Measurements from ENCODE around the gene HOGA1.
A peak's percentile ranks its signal among the peaks of the same experiment; 100 is the strongest.

The HOGA1 gene

DNA sequence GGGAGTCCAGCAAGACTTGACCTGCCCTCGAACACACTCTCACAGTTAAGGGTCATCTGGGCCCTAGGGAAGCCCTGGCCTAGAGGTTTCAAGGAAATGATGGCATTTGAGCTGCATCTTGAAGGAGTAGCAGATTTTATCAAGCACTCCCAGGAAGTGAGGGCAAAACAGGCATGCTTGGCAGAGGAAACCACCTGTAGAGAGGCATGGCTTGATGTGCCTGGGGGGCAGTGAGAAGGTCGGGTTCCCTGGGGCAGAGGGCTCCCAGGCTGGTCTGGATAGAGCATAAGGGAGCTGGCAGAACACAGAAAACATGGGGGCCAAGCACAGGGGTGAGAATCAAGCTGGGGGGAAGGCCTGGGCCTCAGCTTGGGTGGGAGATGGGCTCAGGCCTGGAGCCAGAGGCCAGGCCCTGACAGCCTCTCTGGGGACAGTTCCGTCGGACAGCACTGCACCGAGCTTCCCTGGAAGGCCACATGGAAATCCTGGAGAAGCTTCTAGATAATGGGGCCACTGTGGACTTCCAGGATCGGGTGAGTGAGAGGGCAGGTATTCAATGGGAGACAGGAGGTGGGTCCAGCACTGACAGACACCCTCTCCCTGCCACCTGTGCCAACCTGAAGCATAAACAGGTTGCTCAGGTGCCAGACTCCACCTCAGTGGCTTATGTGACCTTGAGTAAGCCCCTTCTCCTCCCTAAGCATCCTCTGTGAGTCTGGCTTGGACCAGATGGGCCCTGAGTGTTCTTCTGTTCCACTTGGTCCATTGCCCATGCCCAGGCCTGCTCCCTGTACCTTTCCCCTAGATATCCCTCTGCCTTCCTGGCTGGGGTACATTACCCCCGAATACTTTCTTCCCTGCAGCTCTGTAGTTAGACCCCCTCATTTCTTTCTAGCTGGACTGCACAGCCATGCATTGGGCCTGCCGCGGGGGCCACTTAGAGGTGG, 3.5 kb upstream of the HOGA1 start:
- DNase-seq = no peak

DNA sequence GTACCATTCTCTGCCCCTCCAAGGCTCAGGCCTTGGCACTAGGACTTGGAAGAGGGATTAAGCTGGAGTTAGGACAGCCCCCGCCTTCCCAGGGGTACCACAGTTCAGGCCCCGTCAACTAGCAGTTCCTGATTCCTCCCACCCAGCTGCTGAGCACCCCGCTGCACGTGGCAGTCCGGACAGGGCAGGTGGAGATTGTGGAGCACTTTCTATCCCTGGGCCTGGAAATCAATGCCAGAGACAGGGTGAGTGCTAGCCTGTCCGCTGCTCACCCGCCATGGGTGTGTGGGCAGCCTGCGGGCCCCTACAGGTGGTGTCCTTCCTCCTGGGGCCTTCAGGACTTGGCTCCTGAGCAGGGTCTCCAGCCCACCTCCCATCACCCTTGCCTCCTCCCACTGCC, 2.0 kb upstream of the HOGA1 start:
- no peak for DNase-seq

DNA sequence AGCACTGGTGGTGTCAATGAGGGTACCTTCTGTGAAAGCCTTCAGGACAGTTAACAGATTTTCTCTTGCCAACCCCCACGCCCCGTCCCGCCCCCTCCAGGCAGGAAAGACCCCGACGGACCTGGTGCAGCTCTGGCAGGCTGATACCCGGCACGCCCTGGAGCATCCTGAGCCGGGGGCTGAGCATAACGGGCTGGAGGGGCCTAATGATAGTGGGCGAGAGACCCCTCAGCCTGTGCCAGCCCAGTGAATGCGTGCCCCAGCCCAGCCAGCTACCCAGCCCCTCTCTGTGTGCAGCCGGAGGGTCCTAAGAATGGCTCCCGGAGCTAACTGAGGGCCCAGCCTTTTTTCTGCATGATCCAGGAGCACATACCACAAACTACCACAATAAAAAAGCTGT, 713 bp upstream of the HOGA1 start:
- no peak for DNase-seq

DNA sequence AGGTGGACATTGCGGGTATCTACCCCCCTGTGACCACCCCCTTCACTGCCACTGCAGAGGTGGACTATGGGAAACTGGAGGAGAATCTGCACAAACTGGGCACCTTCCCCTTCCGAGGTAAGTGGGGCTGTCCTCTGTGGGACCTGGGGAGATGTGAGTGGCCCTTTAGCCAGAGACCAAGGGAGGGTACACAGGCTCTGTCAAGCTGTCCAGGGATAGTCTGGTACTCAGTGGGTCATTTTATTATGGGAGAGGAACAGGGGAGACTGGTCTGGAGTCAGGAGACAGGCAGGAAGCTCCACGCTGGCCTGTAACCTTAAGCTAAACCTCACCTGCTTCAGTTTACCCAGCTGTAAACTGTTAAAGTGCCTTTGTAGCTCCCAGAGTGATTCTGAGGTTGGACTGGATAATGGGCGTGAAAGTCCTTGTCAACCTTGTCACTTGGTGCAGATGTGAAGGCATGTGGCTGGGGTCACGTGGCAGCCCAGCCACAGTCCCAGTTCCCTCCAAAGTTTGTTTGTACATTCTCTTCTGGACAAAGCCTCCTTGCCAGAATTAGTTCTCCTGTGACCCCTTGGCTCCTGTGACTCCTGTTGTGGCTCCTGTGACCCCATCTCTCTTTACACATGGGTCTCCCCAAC, 729 bp downstream of the HOGA1 start:
- DNase-seq = no peak

DNA sequence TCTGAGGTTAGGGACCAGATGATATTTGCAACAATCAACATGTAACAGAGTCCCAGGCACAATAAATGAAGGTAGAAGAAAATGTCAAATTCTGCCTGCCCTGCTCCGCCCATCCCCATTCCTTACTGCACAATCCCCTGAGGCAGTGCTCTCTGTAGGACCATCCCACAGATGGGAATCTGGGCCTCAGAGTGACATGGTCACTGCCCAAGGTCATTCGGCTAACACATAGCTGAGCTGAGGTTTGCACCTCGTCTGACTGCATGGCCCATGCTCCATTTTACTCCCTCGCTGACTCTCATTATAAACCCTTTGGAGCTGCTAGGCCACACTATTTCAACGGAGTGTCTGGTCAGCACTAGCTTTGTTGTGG, 1.2 kb downstream of the HOGA1 start:
- DNase-seq = no peak

DNA sequence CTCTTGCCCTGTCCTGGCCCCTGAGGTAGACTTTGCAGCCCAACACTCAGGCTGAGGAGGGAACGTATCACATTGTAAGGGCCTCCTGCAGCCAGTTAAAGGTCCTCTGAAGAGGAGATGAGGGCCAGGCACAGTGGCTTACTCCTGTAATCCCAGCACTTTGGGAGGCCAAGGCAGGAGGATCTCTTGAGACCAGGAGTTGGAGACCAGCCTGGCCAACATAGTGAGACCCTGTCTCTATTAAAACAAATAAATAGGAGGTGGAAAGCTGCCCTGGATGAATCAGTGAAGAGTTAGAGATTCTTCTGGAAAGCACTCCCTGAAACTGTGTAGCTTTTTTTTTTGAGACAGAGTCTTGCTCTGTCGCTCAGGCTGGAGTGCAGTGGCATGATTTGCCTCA, 3.0 kb downstream of the HOGA1 start:
- no peak for DNase-seq

DNA sequence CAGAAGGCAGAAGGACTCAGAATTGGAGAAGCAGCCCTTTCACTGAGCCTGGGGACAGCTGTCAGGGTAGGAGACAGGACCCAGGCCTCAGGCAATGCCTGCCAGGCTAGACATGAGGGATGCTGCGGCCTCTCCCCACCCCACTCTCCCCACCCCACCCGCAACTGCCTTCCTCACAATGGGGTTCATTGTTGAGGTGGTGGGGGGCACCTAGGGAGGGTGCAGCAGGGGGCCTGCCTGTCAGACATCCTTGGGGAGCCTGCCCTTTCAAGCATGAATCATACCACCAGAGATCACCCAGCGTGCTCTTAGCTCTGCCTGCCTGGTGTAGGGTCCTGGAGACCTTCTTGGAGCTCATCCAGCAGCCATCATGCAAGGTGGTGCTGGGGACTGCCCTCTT, 5.3 kb downstream of the HOGA1 start, which contains the start of gene C10orf62:
TSS of gene C10orf62 (plus strand) at position 243 of the 400 bp plus-strand sequence. CDS start 177 bp downstream, outside the sequence.
- no peak for DNase-seq

DNA sequence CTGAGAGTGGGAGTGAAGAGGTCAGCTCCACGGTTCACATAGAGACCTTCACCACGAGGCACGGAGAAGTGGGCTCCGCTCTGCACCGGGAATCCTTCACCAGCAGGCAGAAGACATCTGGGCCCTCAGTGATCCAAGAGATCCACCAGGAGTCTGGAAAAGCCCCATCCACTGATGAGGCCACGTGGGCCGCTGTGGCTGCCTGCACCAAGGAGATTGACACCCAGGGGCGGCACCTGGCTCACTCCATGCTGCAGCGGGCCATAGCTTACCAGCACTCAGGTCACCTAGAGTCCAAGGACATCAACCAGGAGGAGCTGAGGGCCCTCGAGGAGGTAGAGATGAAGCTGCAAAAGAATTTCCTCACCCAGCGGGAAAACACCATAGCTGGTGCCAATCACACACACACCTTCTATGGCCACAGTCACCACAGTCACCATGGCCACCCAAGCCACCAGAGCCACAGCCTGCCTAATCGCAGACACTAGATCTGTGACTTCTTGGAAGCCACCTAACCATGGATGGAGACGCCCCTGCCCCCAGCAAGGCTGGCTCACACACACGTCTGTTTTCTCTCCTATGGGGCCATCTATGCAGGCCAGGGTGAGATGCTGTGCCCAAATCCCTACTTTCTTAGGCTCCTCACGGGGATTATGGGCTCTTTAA, 6.0 kb downstream of the HOGA1 start:
- DNase-seq = no peak

DNA sequence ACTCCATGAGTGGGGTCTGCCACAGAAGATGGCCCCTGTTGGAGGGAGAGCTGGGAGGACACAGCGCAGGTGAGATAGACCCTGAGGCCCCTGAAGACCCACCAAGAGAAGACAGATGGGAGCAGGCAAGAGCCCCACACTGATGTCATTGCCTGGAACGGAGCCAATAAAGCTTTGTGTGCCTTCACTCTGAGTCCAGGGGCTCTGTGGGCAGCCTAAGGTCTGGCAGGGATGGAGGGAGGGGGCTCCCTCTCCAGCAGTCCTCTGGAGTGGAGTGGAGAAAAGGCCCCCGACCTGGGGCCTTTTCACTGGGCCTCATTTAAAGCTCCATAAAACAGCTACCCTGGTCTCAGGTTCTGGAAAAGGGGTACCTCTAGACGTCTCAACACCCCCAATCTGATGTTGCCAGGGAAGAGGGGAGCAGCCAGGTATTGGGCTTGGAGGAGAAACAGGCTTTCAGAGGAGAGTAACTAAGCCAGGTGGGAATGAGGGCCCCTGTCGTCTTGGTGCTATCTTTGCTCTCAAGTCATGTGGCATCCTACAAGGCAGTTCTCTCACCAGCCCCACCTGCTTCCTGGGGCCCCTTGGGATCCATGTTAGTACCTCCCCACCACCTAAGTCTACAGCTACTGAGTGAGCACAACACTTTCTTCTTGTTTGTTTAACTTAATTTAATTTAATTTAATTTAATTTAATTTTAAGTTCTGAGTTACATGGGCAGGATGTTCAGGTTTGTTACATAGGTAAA, 6.7 kb downstream of the HOGA1 start:
- no peak for DNase-seq

DNA sequence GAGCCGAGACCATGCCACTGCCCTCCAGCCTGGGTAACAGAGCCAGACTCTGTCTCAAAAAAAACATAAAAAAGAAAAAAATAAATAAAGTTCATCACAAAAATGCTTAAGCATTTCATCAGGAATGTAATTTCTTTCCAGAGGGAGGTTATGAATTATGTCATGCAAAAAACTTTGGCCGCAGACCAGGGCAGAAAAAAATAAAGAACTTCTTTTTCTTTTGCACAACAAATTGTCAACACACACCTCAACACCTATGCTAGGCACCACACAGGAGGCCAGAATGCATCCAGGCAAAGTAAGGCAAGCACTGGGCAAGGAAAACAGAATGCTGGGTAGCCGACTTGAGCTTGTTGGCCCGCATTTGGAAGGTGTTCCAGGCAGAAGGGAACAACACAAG, 9.2 kb downstream of the HOGA1 start:
- no peak for DNase-seq

DNA sequence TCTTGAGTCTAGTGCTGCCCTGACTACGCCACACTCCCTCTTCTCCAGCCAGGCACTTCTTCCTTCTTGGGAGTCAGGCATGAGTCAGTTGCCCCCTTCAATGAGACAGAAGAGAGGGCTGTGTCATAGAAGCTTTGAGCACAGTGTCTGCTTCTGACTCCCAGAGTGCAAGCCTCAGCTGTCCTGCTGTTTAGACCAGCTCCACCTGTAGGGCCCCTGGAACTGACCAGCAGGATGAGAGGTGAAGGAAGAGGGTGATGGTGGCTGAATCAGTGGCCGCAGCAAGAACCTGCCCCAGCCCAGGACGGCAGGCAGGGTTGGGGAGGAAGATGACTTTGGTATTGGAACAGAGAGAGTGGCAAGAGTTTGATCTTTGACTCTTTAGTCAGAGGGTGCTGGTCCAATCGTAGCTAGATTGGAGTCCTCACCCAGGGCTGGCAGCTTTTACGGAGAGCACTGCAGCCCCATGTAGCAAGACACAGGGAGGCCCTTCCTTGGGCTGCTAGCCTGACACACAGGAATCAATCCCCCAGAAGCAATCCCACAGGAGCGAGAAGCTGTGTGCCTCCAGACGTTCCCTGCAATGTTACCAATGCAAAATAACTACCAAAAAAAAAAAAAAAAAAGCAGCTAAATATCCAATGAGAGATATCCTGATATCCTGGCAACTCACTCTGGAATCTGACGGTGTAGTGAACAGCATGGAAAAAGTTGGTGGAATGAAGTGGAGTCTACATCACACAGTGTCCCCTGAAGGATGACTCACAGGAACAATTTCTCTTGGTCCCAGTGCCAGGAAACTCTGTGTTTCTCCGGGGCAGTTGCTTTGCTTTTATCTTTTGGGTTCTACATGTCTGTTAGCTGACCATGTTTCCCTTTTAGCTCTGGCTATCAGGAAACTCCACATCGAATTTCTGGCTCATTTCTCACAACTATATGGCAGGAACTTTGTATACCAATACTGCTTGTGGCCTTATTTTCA, 12.2 kb downstream of the HOGA1 start:
- DNase-seq = peak; percentile 66

DNA sequence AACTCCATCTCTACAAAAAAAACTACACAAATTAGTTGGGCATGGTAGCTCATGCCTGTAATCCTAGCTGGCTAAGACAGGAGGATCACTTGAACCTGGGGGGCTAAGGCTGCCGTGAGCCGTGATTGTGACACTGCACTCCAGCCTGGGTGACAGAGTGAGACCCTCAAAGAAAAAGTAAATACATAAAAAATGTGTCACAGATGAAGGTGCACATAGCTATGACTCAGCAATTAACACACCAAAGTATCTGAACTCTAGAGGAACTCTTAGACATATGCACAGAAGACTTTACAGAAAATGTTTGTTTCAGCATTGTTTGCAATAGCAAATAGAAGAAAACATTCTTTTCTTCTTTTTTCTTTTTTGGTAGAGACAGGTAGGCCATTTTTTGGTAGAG, 13.6 kb downstream of the HOGA1 start:
- DNase-seq = no peak

DNA sequence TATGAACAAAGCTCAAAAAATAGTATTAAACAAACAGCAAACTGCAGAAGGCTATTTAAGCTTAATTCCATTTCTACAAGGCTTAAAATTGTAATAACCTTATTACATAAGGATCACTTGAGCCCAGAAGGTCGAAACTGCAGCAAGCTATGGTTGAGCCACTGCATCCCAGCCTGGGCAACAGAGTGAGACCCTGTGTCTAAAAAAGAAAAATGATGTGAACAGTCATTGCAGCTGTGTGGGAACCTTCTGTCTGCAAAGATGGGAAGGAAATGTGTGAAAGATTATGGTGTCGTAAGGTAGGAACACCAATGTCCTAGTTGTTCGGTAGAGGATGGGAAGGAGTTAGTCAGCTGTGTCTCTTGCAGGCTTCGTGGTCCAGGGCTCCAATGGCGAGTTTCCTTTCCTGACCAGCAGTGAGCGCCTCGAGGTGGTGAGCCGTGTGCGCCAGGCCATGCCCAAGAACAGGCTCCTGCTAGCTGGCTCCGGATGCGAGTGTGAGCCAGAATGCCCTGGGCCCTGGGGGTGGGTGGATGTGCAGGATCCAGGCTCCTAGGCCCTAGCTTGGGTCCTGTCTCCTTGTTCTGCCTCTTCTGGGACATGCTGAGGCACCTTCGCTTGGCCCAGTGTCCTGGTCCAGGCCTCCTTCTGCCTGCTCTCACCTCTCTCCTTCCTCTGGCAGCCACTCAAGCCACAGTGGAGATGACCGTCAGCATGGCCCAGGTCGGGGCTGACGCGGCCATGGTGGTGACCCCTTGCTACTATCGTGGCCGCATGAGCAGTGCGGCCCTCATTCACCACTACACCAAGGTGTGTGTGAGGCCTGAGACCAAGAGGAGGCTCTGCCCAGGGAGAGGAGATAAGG, 14.4 kb downstream of the HOGA1 start:
- no peak for DNase-seq

DNA sequence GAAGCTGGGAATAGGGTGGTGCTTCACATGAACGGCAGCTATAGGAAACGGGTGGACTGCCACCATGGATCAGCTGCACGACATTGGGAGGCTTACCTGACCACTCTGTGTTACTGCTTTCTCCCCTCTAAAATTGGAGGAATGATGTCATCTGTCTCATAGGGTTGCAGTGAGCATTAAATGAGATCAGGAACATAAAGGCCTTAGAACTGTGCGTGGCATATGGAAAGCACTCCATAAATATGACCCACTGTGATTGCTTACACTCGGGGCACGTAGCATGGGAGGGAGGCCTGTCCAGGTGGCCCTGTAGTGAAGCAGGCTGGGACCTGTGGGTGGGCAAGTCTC, 15.1 kb downstream of the HOGA1 start:
- DNase-seq = no peak

DNA sequence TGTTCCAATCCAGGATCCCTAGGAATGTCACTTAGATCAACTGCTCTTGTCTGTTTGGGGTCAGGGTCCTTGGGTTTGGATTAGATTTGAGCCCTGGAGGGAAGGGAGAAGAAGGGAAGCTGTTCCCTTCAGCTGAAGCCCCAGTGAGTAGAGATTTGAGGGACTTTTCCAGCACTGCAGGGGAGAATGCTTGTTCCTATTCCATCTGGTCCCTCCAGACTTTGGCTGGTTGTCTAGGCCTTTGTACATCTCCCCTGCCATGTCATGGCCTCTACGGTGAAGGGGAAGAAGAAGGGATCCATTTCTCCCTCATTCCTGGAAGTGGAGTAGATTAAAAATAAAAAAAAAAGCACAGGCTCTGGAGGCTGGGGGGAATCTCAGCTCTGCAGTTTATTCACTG, 16.4 kb downstream of the HOGA1 start:
- no peak for DNase-seq

DNA sequence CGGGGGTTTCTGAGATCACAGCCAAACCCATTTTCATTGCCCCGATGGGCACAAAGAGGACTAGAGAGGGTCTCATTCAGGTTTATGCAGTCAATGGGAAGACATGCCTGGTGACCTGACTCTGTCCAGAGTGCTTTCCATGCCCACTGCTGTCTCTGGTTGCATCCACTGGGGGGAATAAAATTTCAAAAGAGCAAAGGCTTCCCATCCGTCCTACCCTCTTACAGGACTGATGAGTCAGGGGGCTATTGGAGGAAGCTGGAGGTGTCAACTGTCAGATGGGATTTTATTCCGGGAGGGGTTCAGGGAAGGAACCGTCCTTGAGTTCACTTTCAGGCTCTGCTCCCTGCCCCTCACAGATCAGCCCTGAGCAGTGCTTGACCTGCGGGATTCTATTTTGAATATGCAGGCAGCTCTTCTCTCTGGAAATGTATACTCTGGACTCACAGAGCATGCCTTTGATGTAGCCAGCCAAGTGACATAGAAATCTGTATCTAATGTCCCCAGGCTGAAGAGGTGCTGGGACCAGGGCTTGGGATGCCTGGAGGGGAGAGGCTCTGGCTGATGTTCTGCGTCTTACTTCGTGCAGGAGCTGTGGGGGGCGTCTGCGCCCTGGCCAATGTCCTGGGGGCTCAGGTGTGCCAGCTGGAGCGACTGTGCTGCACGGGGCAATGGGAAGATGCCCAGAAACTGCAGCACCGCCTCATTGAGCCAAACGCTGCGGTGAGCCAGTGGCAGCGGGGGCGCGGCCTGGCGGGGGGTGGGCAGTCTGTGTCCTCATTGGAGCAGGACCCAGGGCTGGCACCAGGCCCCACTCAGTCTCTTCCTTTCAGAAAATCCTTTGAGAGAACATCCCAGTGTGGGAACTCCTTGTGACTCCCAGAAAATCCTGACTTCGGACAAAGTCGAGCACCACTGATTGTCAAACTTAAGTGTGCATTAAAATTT, 17.4 kb downstream of the HOGA1 start:
- DNase-seq = no peak

DNA sequence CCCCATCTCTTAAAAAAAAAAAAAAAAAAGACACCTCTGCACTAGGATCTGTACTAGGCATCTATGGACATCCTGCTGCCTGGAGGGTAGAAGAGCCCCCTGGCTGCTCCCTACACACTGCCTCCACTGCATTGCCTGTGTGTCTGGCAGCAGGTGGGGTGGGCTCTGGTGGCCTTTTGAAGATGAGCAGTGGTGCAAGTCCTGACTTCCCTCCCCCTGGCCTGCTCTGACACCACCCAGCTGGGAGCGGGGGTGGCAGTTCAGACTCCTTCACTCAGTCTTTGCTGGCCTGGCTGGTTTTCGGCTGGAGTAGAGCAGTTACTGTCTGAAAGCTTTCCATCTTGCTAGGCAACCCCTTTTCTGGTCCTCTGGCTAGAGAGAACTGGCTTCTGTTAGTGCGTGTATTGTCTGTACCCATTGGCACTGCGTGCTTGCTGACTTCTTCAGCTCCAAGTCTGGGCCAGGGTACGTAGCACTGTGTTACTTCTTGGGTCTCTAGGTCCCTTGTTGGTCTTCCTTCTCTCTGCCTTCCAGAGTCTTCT, 23.0 kb downstream of the HOGA1 start:
- DNase-seq = no peak

DNA sequence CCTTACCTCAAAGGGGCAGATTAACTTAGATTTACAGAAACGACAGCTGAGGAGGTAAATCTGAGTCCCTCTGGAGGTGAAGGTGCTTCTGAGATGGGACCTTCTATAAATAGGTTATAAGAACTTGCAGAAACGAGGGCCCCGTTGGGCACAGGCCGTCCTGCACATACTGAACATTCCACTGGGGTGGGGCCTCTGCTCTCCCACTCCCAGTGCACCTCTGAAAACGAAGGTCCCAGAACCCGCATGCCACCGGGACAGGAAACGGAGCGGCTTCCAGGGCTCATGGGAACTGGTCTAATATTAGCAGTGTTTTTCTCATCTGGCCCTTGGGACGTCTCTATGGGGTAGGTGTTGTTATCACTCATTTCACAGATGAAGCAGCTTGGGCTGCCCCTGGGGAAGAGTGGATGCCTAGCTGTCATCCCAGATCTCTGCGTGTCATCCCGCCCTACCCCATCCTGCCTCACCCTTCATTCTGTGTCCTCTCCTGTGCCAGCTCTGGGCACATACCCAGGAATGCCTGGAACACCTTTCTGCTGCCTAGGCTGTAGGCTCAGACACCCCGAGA, 24.9 kb downstream of the HOGA1 start:
- DNase-seq = no peak

DNA sequence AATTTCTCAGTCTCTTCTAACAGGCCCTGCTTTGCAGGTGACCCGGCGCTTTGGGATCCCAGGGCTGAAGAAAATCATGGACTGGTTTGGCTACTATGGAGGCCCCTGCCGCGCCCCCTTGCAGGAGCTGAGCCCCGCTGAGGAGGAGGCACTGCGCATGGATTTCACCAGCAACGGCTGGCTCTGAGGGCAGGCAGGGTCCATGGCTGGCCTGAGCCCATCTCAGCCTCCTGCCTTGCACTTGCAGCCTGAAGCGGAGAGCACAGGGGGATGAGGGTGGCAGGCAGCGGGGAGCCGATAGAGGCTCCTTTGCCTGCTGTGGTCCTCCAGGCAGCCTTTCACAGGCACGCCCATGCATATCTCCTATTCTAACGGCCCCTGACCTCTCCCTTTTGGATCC, 27.3 kb downstream of the HOGA1 start:
- DNase-seq = no peak
